ENCODE data around the gene TERT.

DNA sequence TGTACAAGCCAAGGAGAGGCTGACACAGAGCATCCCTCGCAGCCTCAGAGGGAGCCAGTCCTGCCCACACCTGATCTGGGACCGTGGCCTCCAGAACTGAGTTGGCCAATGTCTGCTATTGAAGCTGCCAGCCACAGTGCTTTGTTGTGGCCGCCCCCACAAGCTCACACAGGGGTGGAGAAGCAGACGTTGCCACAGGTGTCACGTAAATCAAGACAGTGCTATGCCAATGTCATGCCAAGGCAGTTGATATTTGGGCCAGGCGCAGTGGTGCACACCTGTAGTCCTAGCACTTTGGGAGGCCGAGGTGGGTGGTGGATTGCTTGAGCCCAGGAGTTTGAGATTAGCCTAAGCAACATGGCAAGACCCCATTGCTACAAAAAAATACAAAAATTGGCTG lies 17.3 kb upstream of the TERT start:
- TF ChIP-seq EZH2 (IDR thresholded peaks at IDR 0.05) = no peak
- TF ChIP-seq, protein P1, sequence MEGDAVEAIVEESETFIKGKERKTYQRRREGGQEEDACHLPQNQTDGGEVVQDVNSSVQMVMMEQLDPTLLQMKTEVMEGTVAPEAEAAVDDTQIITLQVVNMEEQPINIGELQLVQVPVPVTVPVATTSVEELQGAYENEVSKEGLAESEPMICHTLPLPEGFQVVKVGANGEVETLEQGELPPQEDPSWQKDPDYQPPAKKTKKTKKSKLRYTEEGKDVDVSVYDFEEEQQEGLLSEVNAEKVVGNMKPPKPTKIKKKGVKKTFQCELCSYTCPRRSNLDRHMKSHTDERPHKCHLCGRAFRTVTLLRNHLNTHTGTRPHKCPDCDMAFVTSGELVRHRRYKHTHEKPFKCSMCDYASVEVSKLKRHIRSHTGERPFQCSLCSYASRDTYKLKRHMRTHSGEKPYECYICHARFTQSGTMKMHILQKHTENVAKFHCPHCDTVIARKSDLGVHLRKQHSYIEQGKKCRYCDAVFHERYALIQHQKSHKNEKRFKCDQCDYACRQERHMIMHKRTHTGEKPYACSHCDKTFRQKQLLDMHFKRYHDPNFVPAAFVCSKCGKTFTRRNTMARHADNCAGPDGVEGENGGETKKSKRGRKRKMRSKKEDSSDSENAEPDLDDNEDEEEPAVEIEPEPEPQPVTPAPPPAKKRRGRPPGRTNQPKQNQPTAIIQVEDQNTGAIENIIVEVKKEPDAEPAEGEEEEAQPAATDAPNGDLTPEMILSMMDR (IDR thresholded peaks at IDR 0.05) = no peak
